Psoas muscle (tissue), 8 donors: Measurements from ENCODE around the gene KRT1. TPM values are rescaled to one million over a fixed set of nuclear protein-coding genes. Genes with fewer than 3 reads are reported as not detected.

Experiments used
- ATAC-seq, 4 donors: fragments of 200-7000 bp; cut with Tn5 transposase; one replicate each; pipeline ENCODE4 v1.9.1; 2020; ENCODE audit warnings: moderate library complexity in 3 of 4, mild to moderate bottlenecking in 2 of 4
- DNase-seq, 2 donors: peaks; one replicate each; pipeline ENCODE4 v3.0.0-alpha.2; 2020
- H3K27ac ChIP-seq: fragments of 200-600 bp; one replicate; pipeline ENCODE4 v1.8.0; 2022
- H3K27me3 ChIP-seq, 3 donors: fragments of 200-600 bp in 1 of 3; one replicate each; pipeline versions ENCODE4 v1.6.1 to v1.8.0; 2013 to 2022; ENCODE audit warnings: low read length in 2 of 3, mild to moderate bottlenecking in 2 of 3, moderate library complexity in 1 of 3; ENCODE audit not compliant: insufficient read depth in 3 of 3
- H3K36me3 ChIP-seq, 2 donors: fragments of 200-600 bp in 1 of 2; one replicate each; pipeline versions ENCODE4 v1.6.1 to v1.8.0; 2013 to 2022; ENCODE audit warnings: low read depth in 1 of 2, mild to moderate bottlenecking in 1 of 2, moderate library complexity in 1 of 2; ENCODE audit not compliant: insufficient read depth in 1 of 2
- H3K4me1 ChIP-seq: fragments of 200-600 bp; one replicate; pipeline ENCODE4 v1.8.0; 2022
- H3K4me3 ChIP-seq: fragments of 200-600 bp; one replicate; pipeline ENCODE4 v1.8.0; 2022; ENCODE audit warnings: mild to moderate bottlenecking
- H3K9me3 ChIP-seq: fragments of 200-600 bp; one replicate; pipeline ENCODE4 v1.8.0; 2022
- WGBS, 3 donors: extraction: QIAGEN DNeasy Blood & Tissue Kit; methylation state at CpG; one replicate each; pipeline versions ENCODE4 v1.1.6 to v1.1.7; 2013; 5-methylcytosine and 5-hydroxymethylcytosine counted together
- intact Hi-C, 2 donors: fragments of 100-400 bp; cut with DNase I; formaldehyde crosslinking; loops; one replicate each; pipeline versions ENCODE4 v1.11.0 to v1.14.2; 2022
- polyA plus RNA-seq, 3 donors: library from polyadenylated mRNA; stranded (reverse); fragments of 200-250 nt; gene quantifications; one replicate each; pipeline ENCODE4 v1.2.3, GENCODE V29; 2013
- total RNA-seq, 4 donors: library from RNA; stranded (reverse); fragmentation: NEBNext Ultra II Directional in 2 of 4; extraction: Animal tissue kit (Norgen Biotek cat#: 25700) in 2 of 4; gene quantifications; one replicate each; pipeline versions ENCODE4 v1.2.1 to v1.2.4, GENCODE V29; 2021 to 2023
- TF ChIP-seq, protein P1 (sequence below): fragments of 200-600 bp; IDR thresholded peaks from one replicate; pipeline ENCODE4 v1.8.0; 2022; ENCODE audit warnings: antibody characterized with exemption
- donor health status: healthy with polysubstance abuse.
- donor health status: DM: no; HTN: no; CAD: no; lungs with moderate emphysema.
- donor health status: Bipolar disorder and iron deficiency.
- donor health status: healthy.
- donor health status: DM: yes; HTN: yes; CAD: no.
- donor health status: DM: no; HTN: no; CAD: no.
- donor health status: DM: no; HTN: no; CAD: no.
- donor health status: DM: yes; HTN: yes; CAD: no.

Gene KRT1
- total and polyA plus RNA-seq, 7 donors: 0.13 to 1.1 (median 0.20) TPM; not detected in 3

- DNase-seq: no peak
- Histone ChIP-seq H3K4me3 (no peak overlapping the region), H3K4me1 (no peaks in the 10 kb centered on the region), H3K36me3 (no peaks in the 10 kb centered on the region), H3K27me3 (peaks cover 0 to 9% (median 2%) of the 10 kb centered on the region in 3 donors), H3K9me3 (no peaks in the 10 kb centered on the region), H3K27ac (no peak overlapping the region)
- TF ChIP-seq, protein P1, sequence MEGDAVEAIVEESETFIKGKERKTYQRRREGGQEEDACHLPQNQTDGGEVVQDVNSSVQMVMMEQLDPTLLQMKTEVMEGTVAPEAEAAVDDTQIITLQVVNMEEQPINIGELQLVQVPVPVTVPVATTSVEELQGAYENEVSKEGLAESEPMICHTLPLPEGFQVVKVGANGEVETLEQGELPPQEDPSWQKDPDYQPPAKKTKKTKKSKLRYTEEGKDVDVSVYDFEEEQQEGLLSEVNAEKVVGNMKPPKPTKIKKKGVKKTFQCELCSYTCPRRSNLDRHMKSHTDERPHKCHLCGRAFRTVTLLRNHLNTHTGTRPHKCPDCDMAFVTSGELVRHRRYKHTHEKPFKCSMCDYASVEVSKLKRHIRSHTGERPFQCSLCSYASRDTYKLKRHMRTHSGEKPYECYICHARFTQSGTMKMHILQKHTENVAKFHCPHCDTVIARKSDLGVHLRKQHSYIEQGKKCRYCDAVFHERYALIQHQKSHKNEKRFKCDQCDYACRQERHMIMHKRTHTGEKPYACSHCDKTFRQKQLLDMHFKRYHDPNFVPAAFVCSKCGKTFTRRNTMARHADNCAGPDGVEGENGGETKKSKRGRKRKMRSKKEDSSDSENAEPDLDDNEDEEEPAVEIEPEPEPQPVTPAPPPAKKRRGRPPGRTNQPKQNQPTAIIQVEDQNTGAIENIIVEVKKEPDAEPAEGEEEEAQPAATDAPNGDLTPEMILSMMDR: no peak
- ATAC-seq: no peak
- 77 to 85% (median 80%) methylated on average over 3 of the region's 3 CpGs for WGBS, 3 donors
- intact Hi-C loops: no loop called here
These were observed 44.2 kb upstream of the KRT1 start for GRCh38 chr12:52724384-52724783.

DNA sequence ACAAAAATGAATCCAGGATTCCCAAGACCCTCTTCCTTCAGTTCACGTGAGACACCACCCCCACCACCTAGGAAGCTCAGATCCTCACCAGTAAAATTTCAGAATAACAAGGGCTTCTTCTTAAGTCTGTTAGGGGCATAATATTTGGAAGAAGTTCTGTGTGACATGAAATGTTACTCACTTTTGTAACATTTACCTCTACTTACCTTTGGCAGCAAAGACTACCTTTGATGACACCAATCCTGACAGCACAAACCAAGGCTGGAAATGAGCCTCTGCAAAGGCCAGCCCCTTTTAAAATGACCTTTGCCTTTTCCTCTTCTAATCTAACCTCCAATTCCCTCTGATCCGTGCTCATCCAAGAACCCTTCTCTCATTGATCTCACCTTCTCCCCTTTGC, 42.5 kb upstream of the KRT1 start:
- Histone ChIP-seq H3K27me3 (peaks cover 0 to 13% (median 2%) of the 10 kb centered on the region in 3 donors), H3K9me3 (no peaks in the 10 kb centered on the region), H3K36me3 (no peaks in the 10 kb centered on the region), H3K4me1 (no peaks in the 10 kb centered on the region), H3K4me3 (no peak overlapping the region), H3K27ac (no peak overlapping the region)
- no peak for ATAC-seq
- 62 to 72% (median 69%) methylated on average over 2 of the region's 2 CpGs for WGBS, 3 donors
- DNase-seq: no peak
- intact Hi-C loops: no loop called here
- TF ChIP-seq, protein P1: no peak

DNA sequence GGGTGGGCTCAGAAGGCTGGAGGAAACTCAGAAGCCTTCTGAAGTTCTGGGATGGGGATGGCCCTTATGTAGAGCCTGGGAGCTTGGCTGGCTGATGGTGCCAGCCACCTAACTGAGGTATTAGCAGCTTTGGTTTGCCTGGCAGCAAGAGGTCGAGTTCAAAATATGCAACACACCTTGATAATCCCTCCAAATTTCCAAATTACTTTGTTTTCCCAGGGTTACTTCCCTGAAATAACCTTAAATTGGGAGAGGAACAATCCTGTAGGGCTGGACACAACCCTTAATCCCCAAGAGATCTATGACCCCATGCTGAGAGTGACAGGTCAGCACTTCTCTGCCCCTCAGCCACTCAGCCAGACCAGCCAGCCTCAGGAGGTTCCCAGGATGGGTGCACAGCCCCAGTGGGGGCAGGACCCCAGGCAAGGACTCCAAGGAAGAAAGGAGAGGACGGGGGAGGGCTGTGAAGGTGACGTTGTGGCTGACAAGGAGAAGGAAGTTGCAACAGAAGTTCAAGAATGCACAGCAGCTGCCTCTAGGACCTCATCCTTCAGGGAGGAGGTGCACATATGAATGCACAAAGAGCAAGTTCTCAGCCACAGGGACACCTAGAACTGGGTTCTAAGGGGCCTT, 41.7 kb upstream of the KRT1 start:
- intact Hi-C loops: no loop called here
- Histone ChIP-seq H3K36me3 (no peaks in the 10 kb centered on the region), H3K27me3 (peaks cover 0 to 12% (median 2%) of the 10 kb centered on the region in 3 donors), H3K27ac (no peak overlapping the region), H3K4me3 (no peak overlapping the region), H3K9me3 (no peaks in the 10 kb centered on the region), H3K4me1 (no peaks in the 10 kb centered on the region)
- 46 to 56% (median 47%) methylated on average over 3 of the region's 3 CpGs for WGBS, 3 donors
- TF ChIP-seq, protein P1: no peak
- DNase-seq (no peak), ATAC-seq (no peak)

DNA sequence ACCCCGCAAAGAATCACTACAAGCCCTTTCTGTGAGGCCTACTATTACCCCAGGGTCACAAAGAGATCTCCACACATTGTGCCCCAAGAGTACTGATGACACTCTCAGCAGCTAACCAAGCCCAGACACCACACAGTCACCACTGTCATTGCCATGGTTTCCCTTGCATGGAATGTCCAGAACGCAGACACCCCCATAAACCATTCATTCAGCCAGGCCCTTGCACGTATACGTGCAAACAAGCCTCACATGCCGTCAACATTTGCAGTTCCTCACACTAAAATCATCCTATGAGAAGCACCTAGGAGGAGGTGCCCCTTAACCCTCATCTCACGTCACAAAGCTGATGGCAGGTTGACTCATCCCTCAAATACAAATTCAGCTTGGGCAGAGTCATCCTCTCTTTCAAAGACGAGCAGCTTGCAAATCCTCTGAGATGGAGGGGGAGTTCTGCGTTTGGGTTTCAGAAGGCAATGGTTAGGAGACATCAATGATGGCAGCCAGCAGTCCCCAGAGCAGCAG, 40.2 kb upstream of the KRT1 start:
- no peak for ATAC-seq

More for the DNA sequence above, 40.2 kb upstream of the KRT1 start:
- no peak overlapping the region for H3K27ac ChIP-seq
- H3K4me1 ChIP-seq: no peaks in the 10 kb centered on the region
- TF ChIP-seq, protein P1: no peak
- no peaks in the 10 kb centered on the region for H3K36me3 ChIP-seq
- peaks cover 0 to 21% (median 8%) of the 10 kb centered on the region in 3 donors for H3K27me3 ChIP-seq
- no peaks in the 10 kb centered on the region for H3K9me3 ChIP-seq
- intact Hi-C loops: no loop called here
- WGBS, 3 donors: 67 to 80% (median 73%) methylated on average over 8 of the region's 8 CpGs
- no peak overlapping the region for H3K4me3 ChIP-seq
- DNase-seq: no peak
